AG09319 (cell line): ENCODE results near the gene MAFF.

Source experiments
- DNase-seq: peaks from one replicate; pipeline ENCODE4 v3.0.0-alpha.2; 2010; ENCODE audit warnings: low read depth; ENCODE audit errors: extremely low read depth
- TF ChIP-seq, protein P1 (sequence below): IDR thresholded peaks from 2 replicates; pipeline ENCODE4 v1.5.1; 2011; ENCODE audit warnings: low read depth, mild to moderate bottlenecking, inconsistent platforms, low read length, moderate library complexity

The MAFF gene

DNA sequence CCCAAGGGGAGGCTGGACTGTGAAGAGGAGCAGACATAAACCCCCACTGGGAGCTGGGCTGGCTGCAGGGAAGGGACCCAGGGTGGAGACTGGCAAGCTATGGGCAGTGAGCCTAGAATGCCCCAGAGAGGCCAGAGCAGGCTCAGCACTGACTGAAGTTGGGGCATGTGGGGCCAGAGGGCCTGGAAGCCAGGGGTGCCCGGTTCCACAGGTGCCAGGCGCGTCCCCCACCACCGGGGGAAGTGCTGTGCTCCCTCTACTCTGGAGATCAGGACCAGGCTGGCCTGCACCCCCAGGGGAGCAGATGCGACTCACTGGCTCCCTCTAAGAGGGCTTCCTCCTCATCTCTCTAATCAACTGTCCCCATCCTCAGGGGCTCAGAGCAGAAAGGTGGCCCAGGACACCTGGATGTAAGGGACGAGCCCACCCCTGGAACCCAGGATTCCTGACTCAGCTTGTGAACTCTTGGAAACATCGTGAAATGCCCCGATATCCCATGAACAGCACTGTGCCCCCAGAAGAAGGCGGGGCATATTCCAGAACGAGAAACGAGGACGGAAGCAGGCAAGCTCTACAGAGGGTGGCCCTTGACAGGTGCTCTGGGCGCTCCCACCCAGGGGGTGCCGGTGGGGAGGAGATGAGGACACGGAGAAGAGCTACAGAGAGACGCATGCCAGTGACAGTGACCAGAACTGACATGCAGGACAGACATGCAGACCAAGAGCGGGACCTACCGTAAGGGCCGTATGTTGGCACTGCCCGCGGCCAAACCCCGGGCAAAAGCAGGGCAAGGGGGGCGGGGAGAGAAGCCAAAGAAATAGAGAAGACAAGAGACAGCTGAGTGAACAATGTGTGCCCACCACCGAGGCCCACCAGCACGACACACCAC is 20.4 kb downstream of the MAFF start:
- no peak for DNase-seq
- TF ChIP-seq, protein P1, sequence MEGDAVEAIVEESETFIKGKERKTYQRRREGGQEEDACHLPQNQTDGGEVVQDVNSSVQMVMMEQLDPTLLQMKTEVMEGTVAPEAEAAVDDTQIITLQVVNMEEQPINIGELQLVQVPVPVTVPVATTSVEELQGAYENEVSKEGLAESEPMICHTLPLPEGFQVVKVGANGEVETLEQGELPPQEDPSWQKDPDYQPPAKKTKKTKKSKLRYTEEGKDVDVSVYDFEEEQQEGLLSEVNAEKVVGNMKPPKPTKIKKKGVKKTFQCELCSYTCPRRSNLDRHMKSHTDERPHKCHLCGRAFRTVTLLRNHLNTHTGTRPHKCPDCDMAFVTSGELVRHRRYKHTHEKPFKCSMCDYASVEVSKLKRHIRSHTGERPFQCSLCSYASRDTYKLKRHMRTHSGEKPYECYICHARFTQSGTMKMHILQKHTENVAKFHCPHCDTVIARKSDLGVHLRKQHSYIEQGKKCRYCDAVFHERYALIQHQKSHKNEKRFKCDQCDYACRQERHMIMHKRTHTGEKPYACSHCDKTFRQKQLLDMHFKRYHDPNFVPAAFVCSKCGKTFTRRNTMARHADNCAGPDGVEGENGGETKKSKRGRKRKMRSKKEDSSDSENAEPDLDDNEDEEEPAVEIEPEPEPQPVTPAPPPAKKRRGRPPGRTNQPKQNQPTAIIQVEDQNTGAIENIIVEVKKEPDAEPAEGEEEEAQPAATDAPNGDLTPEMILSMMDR, result no peak

DNA sequence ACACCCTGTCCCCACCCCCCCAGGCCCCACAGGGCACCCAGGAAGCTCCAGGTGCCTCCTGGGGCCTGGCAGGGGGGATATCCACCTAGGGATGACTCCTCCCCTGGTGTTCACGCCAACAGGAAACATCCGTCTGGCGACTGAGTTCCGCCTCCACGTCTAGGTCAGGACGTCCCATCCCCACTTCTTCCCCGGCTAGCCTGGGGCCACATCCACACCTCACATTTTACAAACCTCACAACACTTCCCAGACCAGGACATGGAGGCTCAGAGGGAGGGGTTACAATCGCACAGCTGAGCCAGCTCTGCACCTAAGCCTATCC is 21.0 kb downstream of the MAFF start:
- TF ChIP-seq, protein P1, result no peak
- no peak for DNase-seq

DNA sequence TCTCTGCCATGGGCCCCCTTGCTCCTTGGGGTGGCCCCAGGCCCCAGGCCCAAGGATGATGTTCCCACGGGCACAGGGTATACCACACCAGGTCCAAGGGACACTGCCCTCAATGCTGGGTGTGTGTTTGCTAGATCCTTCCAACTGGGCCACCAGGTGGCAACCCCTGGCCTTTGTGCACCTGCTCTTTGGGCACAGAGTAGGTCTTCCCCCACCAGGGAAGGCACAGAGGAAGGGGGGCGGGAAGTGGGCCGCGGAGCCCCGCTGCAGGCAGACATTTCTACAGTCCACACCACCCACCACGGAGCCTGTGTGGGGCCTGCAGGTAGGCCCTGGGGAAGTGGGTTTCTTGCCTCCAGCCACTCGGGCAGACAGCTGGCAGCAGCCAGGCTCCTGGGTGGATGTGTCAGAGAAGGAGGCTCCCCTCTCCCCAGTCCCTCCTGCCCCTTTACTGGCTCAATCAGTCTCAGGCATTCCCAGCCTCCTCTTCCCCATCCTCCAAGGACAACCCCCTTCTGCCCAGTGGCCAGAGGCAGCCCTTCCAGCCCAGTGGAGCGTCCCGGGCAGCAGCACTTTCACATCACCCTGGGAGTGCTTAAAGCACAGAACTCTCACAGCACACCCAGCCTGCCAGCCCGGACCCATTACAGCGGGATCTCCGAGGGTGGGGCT is 21.6 kb downstream of the MAFF start:
- TF ChIP-seq, protein P1, result no peak
- DNase-seq, result no peak

DNA sequence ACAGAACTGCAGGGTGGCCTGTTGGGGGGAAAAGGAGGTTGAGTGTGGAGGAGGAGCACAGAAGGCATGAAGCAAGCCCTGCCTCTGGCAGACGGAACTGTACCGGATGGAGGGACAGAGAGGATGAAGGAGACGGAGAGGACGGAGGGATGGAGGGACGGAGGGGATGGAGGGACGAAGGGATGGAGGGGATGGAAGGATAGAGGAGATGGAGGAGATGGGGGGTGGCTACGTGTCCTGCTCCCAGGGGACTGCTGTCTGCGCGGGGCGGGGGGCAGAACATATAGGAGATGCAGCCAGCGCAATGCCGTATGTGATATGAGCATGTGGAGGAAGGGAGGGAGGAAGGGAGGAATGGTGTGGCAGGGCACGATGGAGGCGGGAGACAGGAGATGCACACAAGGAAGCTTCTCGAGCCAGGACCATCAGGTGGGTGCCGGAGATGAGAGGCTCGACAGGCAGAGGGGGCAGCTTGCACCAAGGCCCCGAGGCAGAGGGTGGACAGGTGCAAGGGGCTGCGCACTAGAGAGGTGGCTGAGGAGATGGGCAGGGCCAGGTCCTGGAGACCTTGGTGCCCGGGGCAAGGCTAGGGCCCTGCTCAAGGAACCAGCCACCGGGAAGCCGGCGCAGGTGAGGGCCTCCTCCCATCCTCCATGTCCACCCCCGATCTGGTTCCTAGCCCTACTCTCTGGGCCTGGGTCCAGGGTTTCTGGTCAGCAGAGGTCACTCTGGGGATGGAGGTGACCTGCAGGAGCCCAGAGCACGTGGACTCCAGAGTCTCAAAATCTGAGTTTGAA is 25.3 kb downstream of the MAFF start:
- TF ChIP-seq, protein P1, result no peak
- DNase-seq, result no peak

DNA sequence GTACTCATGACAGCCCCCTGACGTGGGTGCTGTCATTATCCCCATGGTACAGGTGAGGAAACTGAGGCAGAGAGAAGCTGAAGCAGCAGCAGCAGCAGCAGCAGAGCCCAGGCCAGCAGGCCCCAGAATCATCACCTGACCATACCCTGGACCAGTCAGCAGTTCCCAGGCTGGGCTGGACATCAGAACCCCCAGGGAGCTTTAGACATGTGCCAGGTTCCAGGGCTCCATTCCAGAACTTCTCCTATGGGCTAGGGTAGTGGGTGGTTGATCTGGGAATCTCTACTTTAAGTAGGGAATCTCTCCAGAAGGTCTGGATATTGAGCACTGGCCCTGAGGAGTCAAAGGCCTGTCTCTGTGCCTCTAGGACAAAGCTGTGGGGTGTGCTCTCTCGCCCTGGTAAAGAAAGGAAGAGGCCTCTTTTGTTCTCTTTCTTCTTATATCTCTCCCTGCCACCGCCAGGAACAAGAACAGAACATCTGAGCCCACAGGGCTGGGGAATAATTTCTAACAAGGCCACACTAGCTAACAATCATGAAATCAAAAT is 26.6 kb downstream of the MAFF start:
- TF ChIP-seq, protein P1, result no peak
- DNase-seq, result no peak

DNA sequence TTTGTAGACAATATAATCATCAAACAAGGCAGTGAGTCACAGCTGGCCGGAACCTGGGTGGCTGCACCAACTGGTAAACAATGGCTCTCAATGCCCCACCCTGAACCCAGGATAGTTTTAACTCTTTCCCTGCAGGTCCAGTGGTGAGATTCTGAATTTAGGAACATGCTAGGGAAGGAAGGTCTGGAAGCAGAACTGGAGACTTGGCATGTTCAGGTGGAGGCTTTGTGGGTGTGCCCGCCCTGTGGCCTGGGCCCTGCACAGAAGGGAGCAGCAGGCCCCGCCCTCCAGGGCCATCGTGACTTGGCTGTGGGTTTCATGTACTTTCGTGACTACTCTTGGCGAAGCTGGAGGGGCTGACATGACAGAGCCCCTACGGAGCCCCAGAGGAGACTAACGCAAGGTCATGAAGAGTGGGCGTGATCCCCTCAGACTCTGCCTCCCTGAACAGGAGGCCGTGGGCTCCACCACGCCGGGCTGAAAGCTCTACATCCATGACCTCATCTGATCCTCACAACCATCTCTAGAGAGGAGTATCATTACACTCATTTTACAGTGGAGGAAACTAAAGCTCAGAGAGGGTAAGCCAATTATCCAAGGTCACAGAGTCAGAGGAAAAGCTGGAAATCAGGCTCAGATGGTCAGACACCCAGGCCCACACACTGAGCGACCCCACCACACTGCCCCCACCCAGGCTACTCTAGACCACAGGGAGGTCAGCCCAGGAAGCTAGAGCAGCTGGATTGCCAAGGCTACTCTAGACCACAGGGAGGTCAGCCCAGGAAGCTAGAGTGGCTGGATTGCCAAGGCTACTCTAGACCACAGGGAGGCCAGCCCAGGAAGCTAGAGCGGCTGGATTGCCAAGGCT is 27.3 kb downstream of the MAFF start:
- TF ChIP-seq, protein P1, result no peak
- peak; percentile 57 for DNase-seq
